ENCODE results near the gene SELENOP.
"Not testable (repeated sequence)": the region's sequence is repeated elsewhere in the genome, so short reads cannot be mapped to it uniquely, and the experiment has no call there.

Gene SELENOP

DNA sequence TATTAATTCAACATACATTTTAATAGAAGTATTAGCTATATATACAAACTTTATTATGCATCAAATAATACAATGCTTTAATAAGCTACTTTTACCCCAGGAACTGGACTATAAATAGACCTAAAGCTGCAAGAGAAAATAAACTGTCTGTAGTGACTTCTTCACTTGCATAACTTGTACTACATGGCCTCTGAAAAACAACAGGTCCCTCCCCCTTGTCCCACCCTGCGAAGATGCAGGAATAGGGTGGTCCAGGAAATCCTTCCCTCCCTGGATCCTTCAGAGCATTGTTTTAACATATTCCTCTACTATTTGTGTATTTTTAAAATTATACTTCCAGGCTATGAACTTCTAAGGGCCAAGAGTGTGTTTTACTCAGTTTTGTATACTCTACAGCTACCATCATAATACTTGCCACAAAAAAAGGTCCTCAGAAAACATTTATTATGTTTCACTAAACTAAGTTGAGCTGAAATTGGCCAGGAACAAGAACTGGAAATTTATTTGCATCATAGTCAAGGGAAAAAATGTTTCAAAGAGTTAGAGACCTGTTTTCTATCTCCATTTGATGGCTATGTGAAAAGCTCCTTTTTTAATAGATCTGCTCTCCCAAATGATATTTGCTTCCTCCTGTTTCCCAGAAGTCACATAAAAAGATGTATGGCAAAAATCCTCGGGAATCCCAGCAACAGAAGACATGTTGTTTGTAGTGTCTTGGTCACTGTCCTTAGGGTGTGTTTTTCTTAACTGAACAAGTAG, 15.2 kb upstream of the SELENOP start:
- DNase-seq = no peak

DNA sequence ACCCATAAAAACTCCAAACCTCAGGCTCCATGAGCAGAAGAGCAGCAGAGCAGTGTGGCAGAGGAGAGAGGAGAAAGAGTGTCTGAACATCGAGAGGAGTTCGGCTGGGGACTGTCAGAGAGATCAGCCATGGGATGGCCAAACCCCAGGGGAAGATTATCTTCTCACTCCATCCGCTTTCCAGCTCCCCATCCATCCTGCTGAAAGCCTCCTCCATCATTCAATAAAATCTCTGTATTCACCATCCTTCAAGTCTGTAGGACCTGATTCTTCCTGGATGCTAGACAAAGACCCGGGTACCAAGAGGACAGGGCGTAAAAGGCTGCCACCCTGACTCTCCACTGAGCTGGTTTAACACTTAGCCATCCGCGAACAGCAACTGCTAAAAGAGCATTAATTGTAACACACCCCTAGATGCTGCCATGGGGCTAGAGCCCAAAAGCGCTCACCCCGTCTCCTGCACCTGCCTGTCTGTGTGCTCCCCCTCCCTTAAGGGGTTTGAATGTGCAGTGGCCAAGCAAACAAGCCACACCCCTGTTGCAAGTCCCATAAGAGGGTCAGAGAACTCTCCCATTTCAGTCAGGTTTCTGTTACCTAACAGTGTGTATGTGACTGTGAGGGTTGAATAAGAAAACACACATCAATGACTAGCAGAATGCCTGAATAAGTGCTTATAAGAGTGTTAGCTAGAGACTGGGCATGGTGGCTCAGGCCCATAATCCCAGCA, 13.9 kb upstream of the SELENOP start:
- DNase-seq = no peak

DNA sequence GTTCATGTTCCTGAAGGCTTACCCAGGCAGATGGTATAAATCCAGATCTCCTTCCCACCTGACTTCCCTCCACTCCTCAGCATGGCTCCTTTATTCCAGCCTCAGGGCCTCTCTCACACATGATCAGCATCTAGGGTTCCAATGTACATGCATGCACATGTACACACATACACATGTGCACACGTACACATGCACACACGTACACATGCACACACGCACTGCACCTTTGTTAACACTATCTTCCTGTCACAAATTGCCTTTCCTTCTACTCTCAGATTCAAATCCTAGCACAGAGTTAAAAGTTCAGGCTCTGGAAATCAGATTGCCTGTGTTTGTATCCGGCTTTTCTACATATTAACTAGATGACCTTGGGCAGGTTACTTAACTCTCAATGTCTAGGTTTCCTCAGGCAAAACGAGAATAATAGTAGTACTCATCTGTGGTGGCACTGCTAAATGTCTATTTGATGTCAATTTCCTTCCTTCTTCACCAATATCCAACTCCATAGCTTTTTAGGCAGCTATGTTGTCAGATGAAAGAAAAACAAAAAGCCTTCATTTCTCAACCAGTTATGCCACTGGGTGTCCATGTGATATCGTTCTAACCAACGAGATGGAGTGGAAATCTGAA, 12.8 kb upstream of the SELENOP start:
- no peak for DNase-seq

DNA sequence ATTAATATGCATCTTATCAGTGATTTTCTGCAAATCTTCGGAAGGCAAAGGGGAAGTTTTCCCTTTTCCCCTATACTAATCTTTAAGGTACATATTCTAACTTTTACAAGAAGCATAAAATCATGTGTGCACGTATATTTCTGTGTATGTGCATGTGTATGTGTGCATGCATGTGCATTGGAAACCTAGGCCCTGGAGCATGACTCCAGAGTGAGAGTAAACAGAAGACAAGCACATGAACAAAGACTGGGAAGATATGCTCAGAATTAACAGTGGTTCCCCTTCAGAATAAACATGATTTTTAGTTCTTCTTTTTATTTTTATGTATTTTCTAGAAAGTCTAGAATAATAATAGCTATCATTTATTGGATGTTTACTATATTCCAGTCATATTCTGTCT, 10.9 kb upstream of the SELENOP start:
- DNase-seq = no peak

DNA sequence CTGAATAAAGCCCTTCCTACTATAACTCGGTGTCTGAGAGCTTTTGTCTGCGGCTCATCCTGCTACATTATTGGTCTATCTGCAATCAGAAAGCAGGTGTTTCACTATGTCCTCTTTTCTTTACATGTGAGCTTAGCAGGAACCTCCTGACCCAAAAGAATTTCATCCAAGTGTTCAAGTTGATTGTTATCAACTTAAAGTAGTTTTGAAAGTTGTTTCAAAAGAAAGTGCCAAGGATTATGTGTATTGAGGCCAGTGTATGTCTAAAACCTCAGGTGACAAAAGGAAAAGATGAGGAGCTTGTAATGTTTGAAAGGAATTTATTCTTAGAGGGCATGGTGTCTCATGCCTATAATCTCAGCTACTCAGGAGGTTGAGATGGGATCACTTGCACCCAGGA, 8.1 kb upstream of the SELENOP start:
- DNase-seq = no peak

DNA sequence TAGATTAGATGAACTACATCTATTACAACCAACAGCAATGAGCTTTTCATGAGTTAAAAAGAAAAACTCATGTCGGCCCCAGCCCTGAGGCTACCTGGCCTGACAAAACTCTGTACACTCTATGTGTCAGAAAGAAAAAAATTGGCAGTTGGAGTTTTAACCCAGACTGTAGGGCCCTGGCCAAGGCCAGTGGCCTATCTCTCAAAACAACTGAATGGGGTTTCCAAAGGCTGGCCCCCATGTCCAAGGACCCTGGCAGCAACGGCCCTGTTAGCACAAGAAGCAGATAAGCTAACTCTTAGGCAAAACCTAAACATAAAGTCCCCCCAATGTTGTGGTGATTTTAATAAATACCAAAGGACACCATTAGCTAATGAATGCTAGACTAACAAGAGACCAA, 4.9 kb upstream of the SELENOP start:
- DNase-seq = not testable (repeated sequence)

DNA sequence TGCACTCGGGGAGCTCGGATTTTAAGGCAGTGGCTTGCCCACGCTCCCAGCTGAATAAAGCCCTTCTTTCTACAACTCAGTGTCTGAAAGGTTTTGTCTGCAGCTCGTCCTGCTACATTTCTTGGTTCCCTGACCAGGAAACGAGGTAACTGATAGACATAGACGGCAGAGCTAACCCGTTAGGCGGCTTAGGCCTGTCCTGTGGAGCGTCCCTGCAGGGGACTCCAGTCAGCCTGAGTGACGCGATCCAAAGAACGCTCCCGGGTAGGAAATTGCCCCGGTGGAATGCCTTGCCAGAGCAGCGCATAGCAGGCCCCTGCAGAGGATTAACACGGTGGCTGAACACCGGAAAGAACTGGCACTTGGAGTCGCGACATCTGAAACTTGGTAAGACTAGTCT, 1.8 kb upstream of the SELENOP start:
- no peak for DNase-seq

DNA sequence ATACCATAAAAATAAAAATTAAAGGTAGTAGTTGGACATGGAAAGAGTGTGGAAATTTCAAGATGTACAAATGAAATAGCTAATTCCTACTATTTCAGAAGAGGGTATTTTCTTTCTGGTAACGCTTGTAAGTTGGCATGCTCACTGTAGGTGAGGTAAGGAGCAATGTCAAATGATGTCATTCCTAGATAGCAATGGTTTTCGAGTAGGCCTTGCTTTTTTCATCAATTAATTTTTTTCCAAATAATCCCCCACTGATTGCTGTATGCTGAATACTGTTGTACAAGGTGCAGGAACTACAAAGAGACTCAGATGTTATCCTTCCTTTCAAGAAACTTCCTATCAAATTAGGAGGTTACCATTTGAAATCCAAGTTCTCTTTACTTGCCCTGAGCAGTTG, 928 bp upstream of the SELENOP start:
- no peak for DNase-seq

DNA sequence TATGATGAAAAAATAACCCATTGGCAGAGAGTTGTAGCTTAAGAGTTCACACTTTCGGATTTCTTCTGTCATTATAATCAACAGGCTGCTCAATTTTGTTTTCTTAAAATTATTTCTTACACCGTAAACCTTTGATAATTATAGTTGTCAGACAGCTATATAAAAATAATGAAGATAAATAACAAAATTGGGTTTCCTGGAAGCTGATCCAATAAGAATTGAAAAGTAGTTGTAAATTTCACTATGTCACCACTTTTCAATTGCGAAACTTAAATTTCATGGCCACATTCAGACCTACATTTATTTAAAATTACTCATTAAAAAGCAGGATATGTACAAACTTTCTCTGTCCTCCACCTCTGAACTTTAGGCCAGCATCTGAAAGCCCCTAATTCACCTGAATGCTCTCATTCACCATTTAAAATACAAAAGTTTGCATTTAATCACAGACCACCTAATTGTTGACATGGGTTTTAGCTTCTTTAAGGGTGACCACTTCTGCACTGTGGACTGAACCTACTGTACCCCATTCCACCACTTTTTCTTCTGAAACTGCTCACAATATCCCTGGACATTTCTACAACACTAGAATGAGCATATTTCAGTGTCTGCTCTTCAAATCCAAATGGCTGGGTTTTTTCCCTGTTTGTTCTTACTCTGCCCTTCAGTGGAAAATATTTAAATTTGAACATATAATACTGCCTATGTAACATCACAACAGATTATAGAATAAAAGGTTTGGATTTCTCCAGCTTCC, 680 bp downstream of the SELENOP start:
- DNase-seq = no peak

DNA sequence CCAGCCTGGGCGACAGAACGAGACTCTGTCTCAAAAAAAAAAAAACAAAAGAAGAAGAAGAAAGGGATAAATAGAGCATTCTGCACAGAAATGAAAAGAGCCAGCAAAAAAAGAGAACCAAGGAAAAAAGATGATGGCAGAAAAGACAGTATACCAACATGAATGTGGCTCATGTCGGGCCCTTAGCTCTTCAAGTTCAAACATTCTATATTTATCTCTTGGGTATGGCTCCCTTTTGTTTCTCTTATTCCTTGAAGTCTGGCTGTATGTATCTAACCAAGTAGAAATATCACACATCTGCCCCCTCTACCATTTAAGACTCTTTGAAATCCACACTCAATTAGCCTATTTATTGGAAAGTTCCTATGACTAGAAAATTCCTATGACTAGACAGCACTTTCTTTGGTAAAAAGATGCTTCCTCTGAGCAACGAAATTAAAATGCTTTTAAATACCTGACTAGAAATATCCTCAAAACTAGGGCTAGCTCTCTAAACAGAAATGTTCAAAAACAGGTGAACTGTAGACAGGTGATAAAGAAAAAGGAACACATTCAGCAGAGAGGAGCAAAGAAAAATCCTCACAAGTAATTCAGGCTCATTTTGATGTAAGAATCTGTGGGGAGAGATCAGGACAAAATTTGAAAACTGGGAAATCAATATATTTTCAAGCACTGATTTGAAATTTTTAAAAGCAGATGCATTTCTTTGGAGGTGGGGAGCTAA, 2.6 kb downstream of the SELENOP start:
- no peak for DNase-seq

DNA sequence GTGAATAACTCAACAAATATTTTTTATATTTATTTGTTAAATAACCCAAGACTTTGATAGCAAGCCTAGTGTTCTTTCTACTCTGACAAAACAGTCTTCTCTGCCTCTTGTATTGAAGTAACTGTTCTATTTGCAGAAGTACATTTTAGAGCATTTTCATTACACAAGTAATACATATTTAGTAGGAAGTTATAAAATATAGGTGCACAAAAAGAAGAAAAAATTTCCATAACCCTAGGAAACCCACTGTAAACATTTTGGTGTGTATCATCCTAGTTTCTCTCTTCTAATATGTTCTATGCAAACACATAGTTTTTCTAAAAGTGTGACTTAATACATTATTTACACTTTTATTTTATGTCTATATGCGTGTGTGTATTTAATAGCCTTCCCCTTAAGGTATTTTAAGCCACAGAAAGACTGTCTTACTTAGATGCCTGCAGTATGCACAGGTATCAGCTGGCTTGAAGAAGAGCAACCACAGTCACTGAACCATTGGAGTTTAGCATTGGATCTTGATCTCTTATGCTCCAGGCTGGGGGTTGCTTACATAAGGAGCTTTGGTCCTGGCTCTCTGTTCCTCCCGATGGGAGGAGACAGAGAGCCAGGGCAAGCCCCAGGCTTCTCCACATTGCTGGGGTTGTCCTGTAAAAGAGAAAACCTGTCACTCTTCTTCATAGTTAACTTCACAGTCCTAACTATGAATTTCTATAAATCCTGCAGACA, 3.8 kb downstream of the SELENOP start:
- DNase-seq = no peak

DNA sequence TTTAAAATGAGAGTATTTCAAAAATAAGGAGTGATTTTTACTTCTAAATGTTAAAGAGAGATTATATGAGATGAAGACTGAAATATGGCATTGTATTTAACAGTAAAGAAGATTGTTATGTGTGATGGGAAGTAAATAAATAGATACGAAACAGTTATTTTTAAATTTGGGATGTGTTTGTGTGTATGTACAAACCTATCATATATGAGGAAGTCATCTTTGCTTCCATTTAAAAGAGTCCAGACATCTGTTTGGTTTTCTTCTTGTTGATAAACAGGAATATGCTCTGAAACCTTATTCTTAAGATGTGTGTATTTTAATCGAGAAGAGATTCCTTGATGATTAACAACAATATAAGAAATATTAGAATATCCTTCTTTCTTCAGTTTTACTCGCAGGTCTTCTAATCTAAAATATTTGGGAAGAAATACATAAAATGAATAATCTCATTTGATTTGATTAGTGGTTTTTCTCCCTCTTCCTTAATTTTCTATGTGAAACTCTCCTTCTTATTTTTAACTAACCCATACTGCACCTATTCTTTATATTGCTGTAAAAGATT, 4.9 kb downstream of the SELENOP start:
- no peak for DNase-seq

DNA sequence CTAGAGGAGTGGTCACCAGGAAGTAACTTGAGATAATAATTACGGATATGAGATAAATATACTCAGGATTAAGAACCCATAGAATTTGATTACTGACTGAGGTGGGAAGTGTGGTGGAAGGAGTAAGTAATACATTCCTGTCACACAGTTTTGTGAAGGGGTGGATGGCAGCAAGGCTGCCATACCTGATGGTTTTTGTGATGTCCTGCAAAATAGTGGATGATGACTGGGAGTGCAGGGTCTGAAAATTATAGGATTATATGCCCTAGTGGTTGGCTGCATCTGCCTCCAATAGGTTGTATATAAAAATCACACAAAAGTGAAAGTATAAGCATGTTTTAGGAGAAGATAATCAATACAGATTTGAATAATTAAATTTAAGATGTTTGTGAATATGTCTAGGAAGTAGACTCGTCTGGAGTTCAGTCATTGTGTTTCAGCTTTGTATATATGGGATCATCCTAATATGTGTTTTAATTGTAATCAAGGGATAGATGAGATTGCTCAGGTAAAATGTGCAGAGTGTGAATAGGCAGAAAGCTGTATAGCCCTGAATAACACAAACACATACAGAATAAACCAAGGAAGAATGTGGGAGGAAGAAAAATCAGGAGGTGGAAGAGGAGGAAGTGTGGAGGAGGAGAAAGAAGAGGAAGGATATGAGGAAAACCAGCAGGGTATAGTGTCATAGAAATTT, 5.5 kb downstream of the SELENOP start:
- no peak for DNase-seq

DNA sequence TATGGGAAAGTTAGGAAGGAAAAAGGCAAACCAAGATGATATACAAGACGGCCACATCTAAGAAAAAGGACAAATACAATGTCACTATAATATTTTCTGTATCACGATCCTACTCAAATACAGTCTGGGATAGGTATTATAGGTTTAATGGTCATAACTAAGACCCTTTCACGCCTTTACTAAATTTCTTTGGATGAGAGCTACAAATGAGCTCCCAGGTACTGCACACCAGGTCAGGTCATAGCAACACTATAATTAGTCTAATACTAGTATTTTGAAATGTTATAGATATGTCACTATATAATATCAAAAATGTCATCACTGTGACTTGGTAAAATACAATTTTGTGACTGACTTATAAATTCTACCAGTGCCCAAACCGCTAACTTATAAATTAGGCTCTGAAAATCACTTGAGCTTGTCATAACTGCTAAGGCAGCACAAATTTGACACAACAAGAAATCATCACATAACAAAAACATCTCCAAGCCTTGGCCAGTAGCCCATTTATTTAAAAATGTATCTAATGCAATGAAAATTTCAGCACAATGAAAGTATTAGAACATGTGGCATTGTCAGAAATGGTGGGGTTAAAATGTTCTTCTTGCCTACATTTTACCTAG, 6.9 kb downstream of the SELENOP start:
- no peak for DNase-seq

DNA sequence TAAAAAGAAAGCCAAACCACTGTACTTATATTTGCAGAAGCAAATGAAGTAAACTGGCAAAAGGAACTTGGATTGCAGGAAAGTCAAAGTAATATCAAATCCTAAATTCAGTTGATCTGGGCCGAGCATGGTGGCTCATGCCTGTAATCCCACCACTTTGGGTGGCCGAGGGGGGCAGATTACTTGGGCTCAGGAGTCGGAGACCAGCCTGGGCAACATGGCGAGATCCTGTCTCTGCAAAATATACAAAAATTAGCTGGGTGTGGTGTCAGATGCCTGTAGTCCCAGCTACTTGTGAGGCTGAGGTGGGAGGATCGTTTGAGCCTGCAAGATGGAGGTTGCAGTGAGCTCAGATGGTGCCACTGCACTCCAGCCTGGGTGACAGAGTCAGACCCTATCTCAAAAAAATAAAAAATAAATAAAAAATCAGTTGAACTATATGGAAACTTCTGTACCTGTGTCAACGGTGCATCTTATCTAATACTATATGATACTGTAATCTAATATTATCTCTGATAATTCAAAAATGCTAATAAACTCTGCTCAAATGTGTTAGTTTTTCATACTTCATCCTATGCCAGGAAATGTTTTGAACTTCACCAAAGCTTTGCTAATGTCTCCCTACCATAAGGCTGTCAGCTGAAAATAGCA, 10.1 kb downstream of the SELENOP start:
- no peak for DNase-seq

DNA sequence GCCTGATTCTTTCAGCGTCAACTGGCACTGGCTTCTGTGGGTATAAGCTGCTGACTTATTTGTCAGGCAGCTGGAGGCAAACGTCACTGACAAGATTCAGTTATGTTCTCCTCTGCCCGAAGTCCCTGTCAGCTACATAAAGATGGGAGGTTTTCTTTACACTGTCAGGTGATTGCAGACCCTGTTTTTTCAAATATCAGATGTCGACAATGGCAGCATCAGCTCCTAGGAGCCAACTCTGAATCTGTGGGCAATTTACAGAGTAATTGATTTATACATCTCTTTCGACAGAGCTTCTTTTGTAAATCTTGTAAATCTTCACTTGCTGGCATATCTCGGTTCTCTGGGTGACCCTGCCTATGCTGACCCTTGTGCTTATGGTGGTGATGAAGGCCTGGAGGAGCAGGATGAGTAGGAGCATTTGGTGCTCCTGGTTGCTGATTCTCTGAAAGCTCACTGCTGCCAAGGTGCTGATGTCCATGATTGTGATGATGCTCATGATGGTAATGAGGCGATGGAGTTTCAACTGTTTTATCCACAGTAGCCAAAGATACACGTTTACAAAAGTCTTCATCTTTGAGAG, 10.9 kb downstream of the SELENOP start:
- no peak for DNase-seq

DNA sequence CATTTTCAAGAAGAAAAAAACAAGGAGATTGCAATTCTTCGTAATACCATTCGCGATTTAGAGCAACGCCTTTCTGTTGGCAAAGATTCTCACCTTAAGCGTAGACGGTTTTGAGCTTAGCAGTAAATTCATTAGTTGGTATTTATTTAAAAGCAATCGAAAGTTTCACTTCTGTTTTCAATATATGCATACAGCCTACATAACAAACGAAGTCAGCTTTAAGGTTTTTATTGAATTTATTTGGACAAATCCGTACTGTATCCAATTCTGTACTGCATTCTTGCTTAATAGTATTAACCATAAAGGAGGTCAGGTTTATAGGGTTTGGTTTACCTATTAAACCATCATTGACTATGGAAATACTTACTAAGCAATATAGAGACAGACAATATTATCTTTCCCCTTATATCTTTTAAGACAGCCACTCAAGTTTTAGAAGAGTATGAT, 12.0 kb downstream of the SELENOP start:
- no peak for DNase-seq

DNA sequence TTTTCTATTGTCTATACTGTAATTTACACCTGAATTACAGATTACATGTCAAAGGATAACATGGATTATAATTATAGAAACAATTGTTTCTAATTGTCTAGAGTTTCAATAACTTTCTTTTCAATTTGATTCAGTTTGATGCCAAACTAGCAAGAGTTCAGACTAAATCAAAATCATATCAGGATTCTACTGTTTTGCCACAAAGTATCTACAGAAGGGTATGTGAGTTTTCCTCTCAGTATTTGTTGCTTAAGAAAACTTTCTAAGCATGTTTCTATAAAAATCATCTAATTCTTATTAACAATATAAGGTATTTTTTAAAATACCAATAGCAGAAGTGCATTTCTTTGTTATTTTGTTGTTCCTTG, 12.5 kb downstream of the SELENOP start:
- no peak for DNase-seq
